HepG2 (cell line): ENCODE data around the gene CAMKK1. TPM values are rescaled to one million over a fixed set of nuclear protein-coding genes. Genes with fewer than 3 reads are reported as not detected.
A peak's percentile ranks its signal among the peaks of the same experiment; 100 is the strongest.

Experiments
- DZIP1 ChIP-seq: sonication (generic); formaldehyde crosslinking; IDR thresholded peaks from 2 replicates; pipeline ENCODE4 v1.5.0; 2020; ENCODE audit warnings: mild to moderate bottlenecking, missing genetic modification reagents
- FOXM1 ChIP-seq: sonication (generic); formaldehyde crosslinking; IDR thresholded peaks from 2 replicates; pipeline ENCODE4 v1.5.0; 2020; ENCODE audit warnings: missing genetic modification reagents
- HNRNPH1 ChIP-seq: fragments of 200-400 bp; formaldehyde crosslinking; optimal IDR thresholded peaks from 2 replicates; pipeline ENCODE3; 2017; ENCODE audit warnings: mild to moderate bottlenecking, low read depth, low read length
- HOMEZ ChIP-seq: IDR thresholded peaks from 2 replicates; pipeline ENCODE4 v1.6.1; 2016; ENCODE audit warnings: low read depth
- MAZ ChIP-seq, 2 experiments: sonication (generic) in 1 of 2; formaldehyde crosslinking in 1 of 2; IDR thresholded peaks; 2 replicates each; pipeline versions ENCODE4 v1.5.0 to v1.6.1; 2012 to 2020; ENCODE audit warnings: low read depth in 2 of 2, mild to moderate bottlenecking in 2 of 2, borderline replicate concordance in 1 of 2, improper control_type of control experiment in 1 of 2, low read length in 1 of 2, missing genetic modification reagents in 1 of 2, moderate library complexity in 1 of 2
- MXI1 ChIP-seq: IDR thresholded peaks from 3 replicates; pipeline ENCODE4 v1.6.1; 2012; ENCODE audit warnings: low read depth, low read length, inconsistent platforms, borderline replicate concordance
- PITX1 ChIP-seq: sonication (generic); formaldehyde crosslinking; IDR thresholded peaks from 2 replicates; pipeline ENCODE4 v1.5.1; 2020; ENCODE audit warnings: mild to moderate bottlenecking, missing genetic modification reagents
- POLR2A ChIP-seq, 2 experiments: IDR thresholded peaks; 2 replicates each; pipeline ENCODE4 v1.6.1; 2011; ENCODE audit warnings: low read depth in 2 of 2, low read length in 2 of 2, mild to moderate bottlenecking in 1 of 2, moderate library complexity in 1 of 2; ENCODE audit not compliant: insufficient read depth in 1 of 2
- PRPF4 ChIP-seq: fragments of 200-400 bp; formaldehyde crosslinking; IDR thresholded peaks from 2 replicates; pipeline ENCODE4 v1.6.1; 2016; ENCODE audit warnings: low read length, low read depth; ENCODE audit not compliant: poor library complexity, severe bottlenecking
- ZBTB46 ChIP-seq: sonication (generic); formaldehyde crosslinking; IDR thresholded peaks from 2 replicates; pipeline ENCODE4 v1.4.0; 2020; ENCODE audit warnings: mild to moderate bottlenecking, missing genetic modification reagents, borderline replicate concordance
- ZNF234 ChIP-seq: sonication (generic); formaldehyde crosslinking; conservative IDR thresholded peaks from 2 replicates; pipeline ENCODE4 v1.5.1; 2020; ENCODE audit warnings: mild to moderate bottlenecking, missing genetic modification reagents
- ZNF720 ChIP-seq: sonication (generic); formaldehyde crosslinking; IDR thresholded peaks from 2 replicates; pipeline ENCODE4 v1.4.0; 2020; ENCODE audit warnings: missing genetic modification reagents
- ZNF724P ChIP-seq: sonication (generic); formaldehyde crosslinking; IDR thresholded peaks from 2 replicates; pipeline ENCODE4 v1.8.0; 2022; ENCODE audit warnings: missing genetic modification reagents, borderline replicate concordance
- ZNF773 ChIP-seq: sonication (generic); formaldehyde crosslinking; IDR thresholded peaks from 2 replicates; pipeline ENCODE4 v1.4.0; 2020; ENCODE audit warnings: missing genetic modification reagents, borderline replicate concordance
- polyA plus RNA-seq, 8 experiments: library from polyadenylated mRNA; depleted of rRNA in 3 of 8; stranded (reverse) in 7 of 8; unstranded in 1 of 8; fragments of >200 nt; fragmentation: Illumina TruSeq in 4 of 8; extraction: Trizol in 4 of 8; gene quantifications; 2 replicates each; pipeline versions ENCODE4 v1.2.1 to v1.2.3, GENCODE V29; 2011 to 2016; ENCODE audit warnings: low read depth in 4 of 8, missing spikeins in 1 of 8, mixed read lengths in 1 of 8; ENCODE audit not compliant: insufficient read depth in 1 of 8
- total RNA-seq, 5 experiments: library from RNA; depleted of rRNA; stranded (reverse); fragments of >200 nt; fragmentation: Illumina TruSeq; extraction: Trizol; gene quantifications; 2 replicates each; pipeline ENCODE4 v1.2.3, GENCODE V29; 2016; ENCODE audit warnings: low read depth in 1 of 5
- TF ChIP-seq, protein P1 (sequence below): sonication (generic); formaldehyde crosslinking; IDR thresholded peaks from 2 replicates; pipeline ENCODE4 v1.4.0; 2020; ENCODE audit warnings: missing genetic modification reagents
- TF ChIP-seq, protein P2 (sequence below): sonication (generic); formaldehyde crosslinking; IDR thresholded peaks from 2 replicates; pipeline ENCODE4 v1.5.0; 2020; ENCODE audit warnings: mild to moderate bottlenecking, missing genetic modification reagents, moderate library complexity
- TF ChIP-seq, protein P3 (sequence below): sonication (generic); formaldehyde crosslinking; conservative IDR thresholded peaks from 2 replicates; pipeline ENCODE4 v1.4.0; 2020; ENCODE audit warnings: missing genetic modification reagents

Gene CAMKK1
- total and polyA plus RNA-seq, 2 of the 13 experiments (the other 11 are each of a cell fraction or from before 2014, with no cell fraction given): 1.5 to 1.6 TPM

GRCh38 chr17:3935140-3935542, 42.3 kb upstream of the CAMKK1 start (continued):
- TF ChIP-seq HNRNPH1: no peak
- no peak for TF ChIP-seq ZNF234 (CRISPR knock-in tag)
- TF ChIP-seq ZNF773: no peak
- TF ChIP-seq MAZ (IDR thresholded peaks at IDR 0.05; ENCODE audit: borderline replicate concordance, low read depth, low read length): no peak
- no peak for TF ChIP-seq MAZ (CRISPR knock-in tag; IDR thresholded peaks at IDR 0.05; ENCODE audit: low read depth)
- TF ChIP-seq FOXM1 (CRISPR knock-in tag): no peak
- TF ChIP-seq DZIP1 (CRISPR knock-in tag): no peak
- TF ChIP-seq PRPF4: no peak
- TF ChIP-seq, protein P1, sequence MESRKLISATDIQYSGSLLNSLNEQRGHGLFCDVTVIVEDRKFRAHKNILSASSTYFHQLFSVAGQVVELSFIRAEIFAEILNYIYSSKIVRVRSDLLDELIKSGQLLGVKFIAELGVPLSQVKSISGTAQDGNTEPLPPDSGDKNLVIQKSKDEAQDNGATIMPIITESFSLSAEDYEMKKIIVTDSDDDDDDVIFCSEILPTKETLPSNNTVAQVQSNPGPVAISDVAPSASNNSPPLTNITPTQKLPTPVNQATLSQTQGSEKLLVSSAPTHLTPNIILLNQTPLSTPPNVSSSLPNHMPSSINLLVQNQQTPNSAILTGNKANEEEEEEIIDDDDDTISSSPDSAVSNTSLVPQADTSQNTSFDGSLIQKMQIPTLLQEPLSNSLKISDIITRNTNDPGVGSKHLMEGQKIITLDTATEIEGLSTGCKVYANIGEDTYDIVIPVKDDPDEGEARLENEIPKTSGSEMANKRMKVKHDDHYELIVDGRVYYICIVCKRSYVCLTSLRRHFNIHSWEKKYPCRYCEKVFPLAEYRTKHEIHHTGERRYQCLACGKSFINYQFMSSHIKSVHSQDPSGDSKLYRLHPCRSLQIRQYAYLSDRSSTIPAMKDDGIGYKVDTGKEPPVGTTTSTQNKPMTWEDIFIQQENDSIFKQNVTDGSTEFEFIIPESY (CRISPR knock-in tag): peak; percentile 11; the same call in 1 of the 2 replicates
- 0 out of 3 replicates have a peak, but pooled peaks have one; percentile 16 for TF ChIP-seq MXI1
- TF ChIP-seq ZNF724P (CRISPR knock-in tag): peak; percentile 35; the same call in 1 of the 2 replicates
- TF ChIP-seq PITX1 (CRISPR knock-in tag): no peak
- no peak for TF ChIP-seq ZBTB46
- no peak for TF ChIP-seq POLR2A (IDR thresholded peaks at IDR 0.05; ENCODE audit: insufficient read depth in 1 of 2, low read depth in 2 of 2, low read length in 2 of 2)
- no peak for TF ChIP-seq ZNF720 (CRISPR knock-in tag)
- TF ChIP-seq, protein P2, sequence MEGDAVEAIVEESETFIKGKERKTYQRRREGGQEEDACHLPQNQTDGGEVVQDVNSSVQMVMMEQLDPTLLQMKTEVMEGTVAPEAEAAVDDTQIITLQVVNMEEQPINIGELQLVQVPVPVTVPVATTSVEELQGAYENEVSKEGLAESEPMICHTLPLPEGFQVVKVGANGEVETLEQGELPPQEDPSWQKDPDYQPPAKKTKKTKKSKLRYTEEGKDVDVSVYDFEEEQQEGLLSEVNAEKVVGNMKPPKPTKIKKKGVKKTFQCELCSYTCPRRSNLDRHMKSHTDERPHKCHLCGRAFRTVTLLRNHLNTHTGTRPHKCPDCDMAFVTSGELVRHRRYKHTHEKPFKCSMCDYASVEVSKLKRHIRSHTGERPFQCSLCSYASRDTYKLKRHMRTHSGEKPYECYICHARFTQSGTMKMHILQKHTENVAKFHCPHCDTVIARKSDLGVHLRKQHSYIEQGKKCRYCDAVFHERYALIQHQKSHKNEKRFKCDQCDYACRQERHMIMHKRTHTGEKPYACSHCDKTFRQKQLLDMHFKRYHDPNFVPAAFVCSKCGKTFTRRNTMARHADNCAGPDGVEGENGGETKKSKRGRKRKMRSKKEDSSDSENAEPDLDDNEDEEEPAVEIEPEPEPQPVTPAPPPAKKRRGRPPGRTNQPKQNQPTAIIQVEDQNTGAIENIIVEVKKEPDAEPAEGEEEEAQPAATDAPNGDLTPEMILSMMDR (CRISPR knock-in tag): peak; percentile 96
- no peak for TF ChIP-seq HOMEZ (CRISPR knock-in tag)
- TF ChIP-seq, protein P3, sequence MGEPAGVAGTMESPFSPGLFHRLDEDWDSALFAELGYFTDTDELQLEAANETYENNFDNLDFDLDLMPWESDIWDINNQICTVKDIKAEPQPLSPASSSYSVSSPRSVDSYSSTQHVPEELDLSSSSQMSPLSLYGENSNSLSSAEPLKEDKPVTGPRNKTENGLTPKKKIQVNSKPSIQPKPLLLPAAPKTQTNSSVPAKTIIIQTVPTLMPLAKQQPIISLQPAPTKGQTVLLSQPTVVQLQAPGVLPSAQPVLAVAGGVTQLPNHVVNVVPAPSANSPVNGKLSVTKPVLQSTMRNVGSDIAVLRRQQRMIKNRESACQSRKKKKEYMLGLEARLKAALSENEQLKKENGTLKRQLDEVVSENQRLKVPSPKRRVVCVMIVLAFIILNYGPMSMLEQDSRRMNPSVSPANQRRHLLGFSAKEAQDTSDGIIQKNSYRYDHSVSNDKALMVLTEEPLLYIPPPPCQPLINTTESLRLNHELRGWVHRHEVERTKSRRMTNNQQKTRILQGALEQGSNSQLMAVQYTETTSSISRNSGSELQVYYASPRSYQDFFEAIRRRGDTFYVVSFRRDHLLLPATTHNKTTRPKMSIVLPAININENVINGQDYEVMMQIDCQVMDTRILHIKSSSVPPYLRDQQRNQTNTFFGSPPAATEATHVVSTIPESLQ: no peak
